Measurements from ENCODE around the gene LTBP3. TPM values are rescaled to one million over a fixed set of nuclear protein-coding genes. Genes with fewer than 3 reads are reported as not detected.

LTBP3 gene
- total and polyA plus RNA-seq, 9 of the 15 experiments (the other 6 are each of a cell fraction or from before 2014, with no cell fraction given) = 0.06 to 20.5 (median 4.8) TPM

GRCh38 chr11:65578667-65579066 is 20.5 kb upstream of the LTBP3 start (continued):
- TF ChIP-seq RAD21 (CRISPR knock-in tag; conservative IDR thresholded peaks at IDR 0.05 in 1 of 2, IDR thresholded peaks at IDR 0.05 in 1 of 2) = no peak
- TF ChIP-seq ELF4 (CRISPR knock-in tag; IDR thresholded peaks at IDR 0.05) = no peak
- TF ChIP-seq, protein P1, sequence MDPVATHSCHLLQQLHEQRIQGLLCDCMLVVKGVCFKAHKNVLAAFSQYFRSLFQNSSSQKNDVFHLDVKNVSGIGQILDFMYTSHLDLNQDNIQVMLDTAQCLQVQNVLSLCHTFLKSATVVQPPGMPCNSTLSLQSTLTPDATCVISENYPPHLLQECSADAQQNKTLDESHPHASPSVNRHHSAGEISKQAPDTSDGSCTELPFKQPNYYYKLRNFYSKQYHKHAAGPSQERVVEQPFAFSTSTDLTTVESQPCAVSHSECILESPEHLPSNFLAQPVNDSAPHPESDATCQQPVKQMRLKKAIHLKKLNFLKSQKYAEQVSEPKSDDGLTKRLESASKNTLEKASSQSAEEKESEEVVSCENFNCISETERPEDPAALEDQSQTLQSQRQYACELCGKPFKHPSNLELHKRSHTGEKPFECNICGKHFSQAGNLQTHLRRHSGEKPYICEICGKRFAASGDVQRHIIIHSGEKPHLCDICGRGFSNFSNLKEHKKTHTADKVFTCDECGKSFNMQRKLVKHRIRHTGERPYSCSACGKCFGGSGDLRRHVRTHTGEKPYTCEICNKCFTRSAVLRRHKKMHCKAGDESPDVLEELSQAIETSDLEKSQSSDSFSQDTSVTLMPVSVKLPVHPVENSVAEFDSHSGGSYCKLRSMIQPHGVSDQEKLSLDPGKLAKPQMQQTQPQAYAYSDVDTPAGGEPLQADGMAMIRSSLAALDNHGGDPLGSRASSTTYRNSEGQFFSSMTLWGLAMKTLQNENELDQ (CRISPR knock-in tag; IDR thresholded peaks at IDR 0.05; ENCODE audit: borderline replicate concordance) = no peak
- no peak for TF ChIP-seq NFIC (IDR thresholded peaks at IDR 0.05)
- no peak for TF ChIP-seq STAT5A (IDR thresholded peaks at IDR 0.05; ENCODE audit: borderline replicate concordance, low read length)
- TF ChIP-seq MAX (CRISPR knock-in tag; IDR thresholded peaks at IDR 0.05) = peak; percentile 32; the same call in 1 of the 2 replicates
- no peak for TF ChIP-seq BDP1 (IDR thresholded peaks at IDR 0.05; ENCODE audit: insufficient read depth, insufficient read length)
- no peak for TF ChIP-seq SRSF3 (IDR thresholded peaks at IDR 0.05; ENCODE audit: insufficient read depth, low read length)
- TF ChIP-seq ZNF23 (CRISPR knock-in tag; IDR thresholded peaks at IDR 0.05) = no peak
- TF ChIP-seq, protein P2, sequence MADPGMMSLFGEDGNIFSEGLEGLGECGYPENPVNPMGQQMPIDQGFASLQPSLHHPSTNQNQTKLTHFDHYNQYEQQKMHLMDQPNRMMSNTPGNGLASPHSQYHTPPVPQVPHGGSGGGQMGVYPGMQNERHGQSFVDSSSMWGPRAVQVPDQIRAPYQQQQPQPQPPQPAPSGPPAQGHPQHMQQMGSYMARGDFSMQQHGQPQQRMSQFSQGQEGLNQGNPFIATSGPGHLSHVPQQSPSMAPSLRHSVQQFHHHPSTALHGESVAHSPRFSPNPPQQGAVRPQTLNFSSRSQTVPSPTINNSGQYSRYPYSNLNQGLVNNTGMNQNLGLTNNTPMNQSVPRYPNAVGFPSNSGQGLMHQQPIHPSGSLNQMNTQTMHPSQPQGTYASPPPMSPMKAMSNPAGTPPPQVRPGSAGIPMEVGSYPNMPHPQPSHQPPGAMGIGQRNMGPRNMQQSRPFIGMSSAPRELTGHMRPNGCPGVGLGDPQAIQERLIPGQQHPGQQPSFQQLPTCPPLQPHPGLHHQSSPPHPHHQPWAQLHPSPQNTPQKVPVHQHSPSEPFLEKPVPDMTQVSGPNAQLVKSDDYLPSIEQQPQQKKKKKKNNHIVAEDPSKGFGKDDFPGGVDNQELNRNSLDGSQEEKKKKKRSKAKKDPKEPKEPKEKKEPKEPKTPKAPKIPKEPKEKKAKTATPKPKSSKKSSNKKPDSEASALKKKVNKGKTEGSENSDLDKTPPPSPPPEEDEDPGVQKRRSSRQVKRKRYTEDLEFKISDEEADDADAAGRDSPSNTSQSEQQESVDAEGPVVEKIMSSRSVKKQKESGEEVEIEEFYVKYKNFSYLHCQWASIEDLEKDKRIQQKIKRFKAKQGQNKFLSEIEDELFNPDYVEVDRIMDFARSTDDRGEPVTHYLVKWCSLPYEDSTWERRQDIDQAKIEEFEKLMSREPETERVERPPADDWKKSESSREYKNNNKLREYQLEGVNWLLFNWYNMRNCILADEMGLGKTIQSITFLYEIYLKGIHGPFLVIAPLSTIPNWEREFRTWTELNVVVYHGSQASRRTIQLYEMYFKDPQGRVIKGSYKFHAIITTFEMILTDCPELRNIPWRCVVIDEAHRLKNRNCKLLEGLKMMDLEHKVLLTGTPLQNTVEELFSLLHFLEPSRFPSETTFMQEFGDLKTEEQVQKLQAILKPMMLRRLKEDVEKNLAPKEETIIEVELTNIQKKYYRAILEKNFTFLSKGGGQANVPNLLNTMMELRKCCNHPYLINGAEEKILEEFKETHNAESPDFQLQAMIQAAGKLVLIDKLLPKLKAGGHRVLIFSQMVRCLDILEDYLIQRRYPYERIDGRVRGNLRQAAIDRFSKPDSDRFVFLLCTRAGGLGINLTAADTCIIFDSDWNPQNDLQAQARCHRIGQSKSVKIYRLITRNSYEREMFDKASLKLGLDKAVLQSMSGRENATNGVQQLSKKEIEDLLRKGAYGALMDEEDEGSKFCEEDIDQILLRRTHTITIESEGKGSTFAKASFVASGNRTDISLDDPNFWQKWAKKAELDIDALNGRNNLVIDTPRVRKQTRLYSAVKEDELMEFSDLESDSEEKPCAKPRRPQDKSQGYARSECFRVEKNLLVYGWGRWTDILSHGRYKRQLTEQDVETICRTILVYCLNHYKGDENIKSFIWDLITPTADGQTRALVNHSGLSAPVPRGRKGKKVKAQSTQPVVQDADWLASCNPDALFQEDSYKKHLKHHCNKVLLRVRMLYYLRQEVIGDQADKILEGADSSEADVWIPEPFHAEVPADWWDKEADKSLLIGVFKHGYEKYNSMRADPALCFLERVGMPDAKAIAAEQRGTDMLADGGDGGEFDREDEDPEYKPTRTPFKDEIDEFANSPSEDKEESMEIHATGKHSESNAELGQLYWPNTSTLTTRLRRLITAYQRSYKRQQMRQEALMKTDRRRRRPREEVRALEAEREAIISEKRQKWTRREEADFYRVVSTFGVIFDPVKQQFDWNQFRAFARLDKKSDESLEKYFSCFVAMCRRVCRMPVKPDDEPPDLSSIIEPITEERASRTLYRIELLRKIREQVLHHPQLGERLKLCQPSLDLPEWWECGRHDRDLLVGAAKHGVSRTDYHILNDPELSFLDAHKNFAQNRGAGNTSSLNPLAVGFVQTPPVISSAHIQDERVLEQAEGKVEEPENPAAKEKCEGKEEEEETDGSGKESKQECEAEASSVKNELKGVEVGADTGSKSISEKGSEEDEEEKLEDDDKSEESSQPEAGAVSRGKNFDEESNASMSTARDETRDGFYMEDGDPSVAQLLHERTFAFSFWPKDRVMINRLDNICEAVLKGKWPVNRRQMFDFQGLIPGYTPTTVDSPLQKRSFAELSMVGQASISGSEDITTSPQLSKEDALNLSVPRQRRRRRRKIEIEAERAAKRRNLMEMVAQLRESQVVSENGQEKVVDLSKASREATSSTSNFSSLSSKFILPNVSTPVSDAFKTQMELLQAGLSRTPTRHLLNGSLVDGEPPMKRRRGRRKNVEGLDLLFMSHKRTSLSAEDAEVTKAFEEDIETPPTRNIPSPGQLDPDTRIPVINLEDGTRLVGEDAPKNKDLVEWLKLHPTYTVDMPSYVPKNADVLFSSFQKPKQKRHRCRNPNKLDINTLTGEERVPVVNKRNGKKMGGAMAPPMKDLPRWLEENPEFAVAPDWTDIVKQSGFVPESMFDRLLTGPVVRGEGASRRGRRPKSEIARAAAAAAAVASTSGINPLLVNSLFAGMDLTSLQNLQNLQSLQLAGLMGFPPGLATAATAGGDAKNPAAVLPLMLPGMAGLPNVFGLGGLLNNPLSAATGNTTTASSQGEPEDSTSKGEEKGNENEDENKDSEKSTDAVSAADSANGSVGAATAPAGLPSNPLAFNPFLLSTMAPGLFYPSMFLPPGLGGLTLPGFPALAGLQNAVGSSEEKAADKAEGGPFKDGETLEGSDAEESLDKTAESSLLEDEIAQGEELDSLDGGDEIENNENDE (IDR thresholded peaks at IDR 0.05; ENCODE audit: low read depth, low read length) = no peak
- peak; percentile 27; the same call in 1 of the 2 replicates for TF ChIP-seq ZNF263 (CRISPR knock-in tag; IDR thresholded peaks at IDR 0.05; ENCODE audit: borderline replicate concordance)
- TF ChIP-seq MEIS2 (IDR thresholded peaks at IDR 0.05; ENCODE audit: partially characterized antibody) = no peak
- TF ChIP-seq C11orf30 (IDR thresholded peaks at IDR 0.05; ENCODE audit: low read depth) = no peak
